Psoas muscle (tissue), 8 donors: Measurements from ENCODE around the gene SORCS3. TPM values are rescaled to one million over a fixed set of nuclear protein-coding genes. Genes with fewer than 3 reads are reported as not detected.

ENCODE experiments used
- ATAC-seq, 4 donors: fragments of 200-7000 bp; cut with Tn5 transposase; one replicate each; pipeline ENCODE4 v1.9.1; 2020; ENCODE audit warnings: moderate library complexity in 3 of 4, mild to moderate bottlenecking in 2 of 4
- DNase-seq, 2 donors: peaks; one replicate each; pipeline ENCODE4 v3.0.0-alpha.2; 2020
- H3K27ac ChIP-seq: fragments of 200-600 bp; one replicate; pipeline ENCODE4 v1.8.0; 2022
- H3K27me3 ChIP-seq, 3 donors: fragments of 200-600 bp in 1 of 3; one replicate each; pipeline versions ENCODE4 v1.6.1 to v1.8.0; 2013 to 2022; ENCODE audit warnings: low read length in 2 of 3, mild to moderate bottlenecking in 2 of 3, moderate library complexity in 1 of 3; ENCODE audit not compliant: insufficient read depth in 3 of 3
- H3K36me3 ChIP-seq, 2 donors: fragments of 200-600 bp in 1 of 2; one replicate each; pipeline versions ENCODE4 v1.6.1 to v1.8.0; 2013 to 2022; ENCODE audit warnings: low read depth in 1 of 2, mild to moderate bottlenecking in 1 of 2, moderate library complexity in 1 of 2; ENCODE audit not compliant: insufficient read depth in 1 of 2
- H3K4me1 ChIP-seq: fragments of 200-600 bp; one replicate; pipeline ENCODE4 v1.8.0; 2022
- H3K4me3 ChIP-seq: fragments of 200-600 bp; one replicate; pipeline ENCODE4 v1.8.0; 2022; ENCODE audit warnings: mild to moderate bottlenecking
- H3K9me3 ChIP-seq: fragments of 200-600 bp; one replicate; pipeline ENCODE4 v1.8.0; 2022
- CTCF ChIP-seq: fragments of 200-600 bp; IDR thresholded peaks from one replicate; pipeline ENCODE4 v1.8.0; 2022; ENCODE audit warnings: antibody characterized with exemption
- WGBS, 3 donors: extraction: QIAGEN DNeasy Blood & Tissue Kit; methylation state at CpG; one replicate each; pipeline versions ENCODE4 v1.1.6 to v1.1.7; 2013; 5-methylcytosine and 5-hydroxymethylcytosine counted together
- intact Hi-C, 2 donors: fragments of 100-400 bp; cut with DNase I; formaldehyde crosslinking; loops; one replicate each; pipeline versions ENCODE4 v1.11.0 to v1.14.2; 2022
- polyA plus RNA-seq, 3 donors: library from polyadenylated mRNA; stranded (reverse); fragments of 200-250 nt; gene quantifications; one replicate each; pipeline ENCODE4 v1.2.3, GENCODE V29; 2013
- total RNA-seq, 4 donors: library from RNA; stranded (reverse); fragmentation: NEBNext Ultra II Directional in 2 of 4; extraction: Animal tissue kit (Norgen Biotek cat#: 25700) in 2 of 4; gene quantifications; one replicate each; pipeline versions ENCODE4 v1.2.1 to v1.2.4, GENCODE V29; 2021 to 2023
- donor health status: healthy with polysubstance abuse.
- donor health status: DM: no; HTN: no; CAD: no; lungs with moderate emphysema.
- donor health status: Bipolar disorder and iron deficiency.
- donor health status: healthy.
- donor health status: DM: yes; HTN: yes; CAD: no.
- donor health status: DM: no; HTN: no; CAD: no.
- donor health status: DM: no; HTN: no; CAD: no.
- donor health status: DM: yes; HTN: yes; CAD: no.

SORCS3 gene
- total and polyA plus RNA-seq, 7 donors, result 0.01 TPM; not detected in 6

DNA sequence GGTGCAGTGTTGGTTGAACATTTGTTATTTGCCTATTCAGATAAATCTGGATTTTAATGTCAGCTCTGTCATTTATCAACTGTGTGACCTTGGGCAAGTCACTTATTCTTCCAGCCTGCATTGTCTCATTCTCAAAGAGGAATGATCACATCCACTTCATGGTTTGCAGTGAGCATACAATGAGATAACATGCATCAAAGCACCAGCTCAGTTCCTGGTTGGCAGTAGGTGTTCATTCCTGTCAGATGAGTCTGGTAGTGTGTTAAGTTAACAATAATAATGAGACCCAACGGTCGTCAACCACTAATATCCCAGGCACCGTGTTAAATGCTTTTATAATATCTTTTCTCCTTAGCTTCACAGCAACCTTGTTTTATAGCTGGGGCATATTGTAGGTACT lies 137.3 kb downstream of the SORCS3 start:
- intact Hi-C loops, result no loop called here
- TF ChIP-seq CTCF, result no peak
- 83 to 93% (median 85%) methylated on average over 3 of the region's 3 CpGs for WGBS, 3 donors

DNA sequence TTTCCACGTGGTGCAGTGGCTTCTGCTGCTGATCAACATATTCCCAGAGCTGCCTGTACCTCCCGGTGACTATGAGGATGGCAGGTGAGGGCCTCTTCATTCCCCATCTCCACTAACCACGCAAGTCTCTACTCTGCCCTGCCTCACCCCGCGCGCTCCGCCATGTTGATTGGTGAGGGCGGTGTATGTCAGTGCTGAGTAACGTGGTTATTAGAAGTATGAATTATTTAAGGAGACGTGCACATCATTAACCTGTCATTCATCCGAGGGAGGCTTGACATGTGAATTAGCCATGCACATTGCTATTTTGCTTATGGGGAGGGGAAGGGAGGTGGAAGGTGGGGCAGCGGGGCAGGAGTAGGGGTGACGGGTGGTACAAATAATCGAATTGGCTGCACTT lies 138.6 kb downstream of the SORCS3 start:
- ATAC-seq, result no peak
- WGBS, 3 donors, result 73 to 80% (median 77%) methylated on average over 14 of the region's 14 CpGs

More for the DNA sequence above, 137.3 kb downstream of the SORCS3 start:
- ATAC-seq, result no peak
- H3K4me3 ChIP-seq, result no peak overlapping the region
- H3K27me3 ChIP-seq, result no peaks in the 10 kb centered on the region
- H3K4me1 ChIP-seq, result no peaks in the 10 kb centered on the region
- H3K9me3 ChIP-seq, result no peaks in the 10 kb centered on the region
- DNase-seq, result no peak
- H3K36me3 ChIP-seq, result no peaks in the 10 kb centered on the region
- H3K27ac ChIP-seq, result no peak overlapping the region

DNA sequence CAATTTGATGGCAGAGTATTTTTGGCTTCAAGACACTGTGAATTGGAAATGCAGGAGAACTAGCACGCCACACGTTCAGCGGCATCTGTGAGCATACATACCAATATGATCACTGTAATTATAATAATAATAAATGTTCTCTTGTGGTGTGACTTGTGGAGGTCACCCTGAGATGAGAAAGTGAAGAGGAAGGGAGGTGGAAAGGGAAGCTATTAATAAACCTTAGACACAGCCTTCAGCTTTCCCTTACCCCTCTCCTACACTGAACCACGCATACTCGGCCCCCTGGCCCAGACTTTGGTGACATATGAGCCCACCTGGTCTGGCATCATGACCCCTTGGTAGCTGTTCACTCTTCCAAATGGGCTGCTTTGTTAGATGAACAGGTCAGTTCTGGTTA lies 139.1 kb downstream of the SORCS3 start:
- Histone ChIP-seq H3K9me3 (no peaks in the 10 kb centered on the region), H3K4me3 (no peak overlapping the region), H3K36me3 (no peaks in the 10 kb centered on the region), H3K27ac (no peak overlapping the region), H3K4me1 (no peaks in the 10 kb centered on the region), H3K27me3 (no peaks in the 10 kb centered on the region)
- WGBS, 3 donors, result 72 to 79% (median 76%) methylated on average over 5 of the region's 5 CpGs
- no peak for ATAC-seq
- intact Hi-C loops, result no loop called here
- no peak for DNase-seq
- TF ChIP-seq CTCF, result no peak

More for the DNA sequence above, 138.6 kb downstream of the SORCS3 start:
- no peaks in the 10 kb centered on the region for H3K9me3 ChIP-seq
- H3K27ac ChIP-seq, result no peak overlapping the region
- intact Hi-C loops, result no loop called here
- no peak for DNase-seq
- no peak overlapping the region for H3K4me3 ChIP-seq
- no peaks in the 10 kb centered on the region for H3K27me3 ChIP-seq
- no peaks in the 10 kb centered on the region for H3K36me3 ChIP-seq
- no peaks in the 10 kb centered on the region for H3K4me1 ChIP-seq
- no peak for TF ChIP-seq CTCF

DNA sequence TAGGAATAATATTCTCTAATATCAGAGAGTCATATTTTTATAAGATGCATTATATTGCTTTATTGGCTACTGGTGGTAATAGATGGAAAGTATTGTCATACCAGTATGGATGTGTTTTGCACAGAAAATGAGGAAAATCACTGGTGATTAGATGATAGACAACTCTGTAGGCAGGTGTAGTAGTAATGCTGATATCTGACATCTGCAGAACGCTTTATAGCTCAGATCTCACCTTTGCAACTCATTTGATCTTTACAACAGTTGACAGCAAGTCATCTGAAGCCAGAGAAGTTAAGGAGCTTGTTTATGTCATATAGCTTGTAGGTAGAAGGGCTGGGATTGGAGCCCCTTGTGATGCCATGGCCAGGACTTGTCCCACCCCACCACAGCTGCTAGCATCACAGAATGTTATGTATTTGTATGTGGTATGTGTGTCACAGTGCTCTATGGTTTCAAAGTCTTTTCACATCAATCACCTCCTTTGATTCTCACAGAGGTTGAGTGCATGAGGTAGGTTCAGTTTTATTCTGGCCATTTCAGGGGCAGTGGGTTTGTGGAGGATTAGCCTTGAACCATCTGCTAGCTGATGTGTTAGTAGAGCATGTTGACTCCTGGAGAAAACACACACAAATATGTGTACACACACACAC lies 140.0 kb downstream of the SORCS3 start:
- Histone ChIP-seq H3K4me3 (no peak overlapping the region), H3K27me3 (no peaks in the 10 kb centered on the region), H3K27ac (no peak overlapping the region), H3K9me3 (no peaks in the 10 kb centered on the region), H3K4me1 (no peaks in the 10 kb centered on the region), H3K36me3 (no peaks in the 10 kb centered on the region)
- ATAC-seq (no peak), DNase-seq (no peak)
- 48 to 58% (median 52%) methylated on average over 1 of the region's 1 CpG for WGBS, 3 donors
- no peak for TF ChIP-seq CTCF
- intact Hi-C loops, result no loop called here

DNA sequence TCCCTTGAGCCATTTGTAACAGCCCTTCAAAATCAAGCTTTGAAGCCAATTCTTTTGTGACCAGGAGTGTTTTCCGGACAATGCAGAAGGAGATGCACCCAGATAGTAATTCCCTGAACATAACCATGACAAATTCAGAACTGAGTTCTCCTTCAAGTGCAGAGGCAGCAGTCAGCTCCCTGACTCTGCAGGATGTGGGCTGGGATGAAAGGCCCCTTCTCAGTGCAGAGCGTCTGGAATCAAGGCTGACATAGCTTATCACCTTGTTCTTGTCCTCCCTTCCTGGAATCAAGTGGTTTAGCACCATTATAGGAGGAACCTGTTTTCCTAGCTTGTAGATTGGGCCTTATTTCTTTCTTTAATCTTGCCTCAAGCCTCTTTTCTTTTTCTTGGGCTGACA lies 143.4 kb downstream of the SORCS3 start:
- peaks cover 0 to 3% (median 0%) of the 10 kb centered on the region in 3 donors for H3K27me3 ChIP-seq
- no peak for ATAC-seq
- 82 to 84% (median 83%) methylated on average over 2 of the region's 2 CpGs for WGBS, 3 donors

More for the DNA sequence above, 143.4 kb downstream of the SORCS3 start:
- intact Hi-C loops, result no loop called here
- TF ChIP-seq CTCF, result no peak
- Histone ChIP-seq H3K36me3 (no peaks in the 10 kb centered on the region), H3K27ac (no peak overlapping the region), H3K4me3 (no peak overlapping the region), H3K9me3 (no peaks in the 10 kb centered on the region), H3K4me1 (no peaks in the 10 kb centered on the region)
- no peak for DNase-seq
